Stimulated activated naive CD8-positive, alpha-beta T cell treated with anti-CD3 and anti-CD28 coated beads, Interleukin-15, Interleukin-2, amounts not matched to agents 100 U/mL and 50 U/mL, for 24 hours (primary cell): ENCODE results near the gene FAM20B.
A peak's percentile ranks its signal among the peaks of the same experiment; 100 is the strongest.
"Not testable (repeated sequence)": the region's sequence is repeated elsewhere in the genome, so short reads cannot be mapped to it uniquely, and the experiment has no call there.

Experiments used
- ATAC-seq: fragments of 150-1000 bp; cut with Tn5 transposase; one replicate; pipeline ENCODE4 v1.10.0; 2021
- DNase-seq: peaks from one replicate; pipeline ENCODE4 v3.0.0; 2021

FAM20B gene, protein sequence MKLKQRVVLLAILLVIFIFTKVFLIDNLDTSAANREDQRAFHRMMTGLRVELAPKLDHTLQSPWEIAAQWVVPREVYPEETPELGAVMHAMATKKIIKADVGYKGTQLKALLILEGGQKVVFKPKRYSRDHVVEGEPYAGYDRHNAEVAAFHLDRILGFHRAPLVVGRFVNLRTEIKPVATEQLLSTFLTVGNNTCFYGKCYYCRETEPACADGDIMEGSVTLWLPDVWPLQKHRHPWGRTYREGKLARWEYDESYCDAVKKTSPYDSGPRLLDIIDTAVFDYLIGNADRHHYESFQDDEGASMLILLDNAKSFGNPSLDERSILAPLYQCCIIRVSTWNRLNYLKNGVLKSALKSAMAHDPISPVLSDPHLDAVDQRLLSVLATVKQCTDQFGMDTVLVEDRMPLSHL

DNA sequence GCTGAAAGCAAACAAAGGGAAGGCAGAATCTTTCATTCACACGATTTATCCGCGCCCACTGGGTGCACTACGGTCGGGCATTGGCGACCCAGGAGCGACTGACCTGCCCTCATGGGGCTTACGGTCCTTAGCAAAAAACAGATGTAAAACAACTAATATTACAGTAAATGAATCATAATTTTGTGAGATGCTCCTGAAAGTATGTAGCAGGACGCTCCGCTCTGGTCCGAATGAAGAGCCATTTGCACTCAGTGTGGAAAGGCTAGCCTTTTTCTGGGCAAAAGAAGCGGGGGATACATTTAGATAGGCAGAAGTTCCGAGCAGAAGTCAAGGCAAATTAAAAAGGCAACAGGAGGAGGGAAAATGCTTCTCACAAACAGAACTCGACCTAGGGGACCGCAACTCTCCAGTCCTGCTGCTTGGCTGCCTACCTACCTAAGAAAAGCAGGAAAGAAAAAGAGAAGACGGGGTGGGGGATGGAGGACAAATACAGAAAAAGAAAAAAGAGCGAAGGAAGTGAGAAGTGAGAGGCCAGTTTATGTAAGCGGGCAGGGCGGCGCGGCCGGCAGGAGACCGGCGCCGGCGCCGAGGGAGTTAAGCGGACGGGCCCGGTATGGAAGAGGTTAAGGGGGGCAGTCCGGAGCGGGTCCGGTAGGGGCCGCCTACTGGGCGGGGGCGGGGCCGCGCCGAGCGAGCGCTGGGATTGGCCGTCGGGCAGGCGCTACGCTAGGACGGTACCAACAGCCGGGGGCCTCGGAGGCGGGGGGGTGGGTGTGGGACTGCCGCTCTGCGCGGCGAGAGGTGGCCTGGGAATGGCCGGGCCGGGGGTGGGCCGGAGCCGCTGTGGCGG lies at the start of gene FAM20B:
TSS of gene FAM20B (plus strand) at position 770 of the 850 bp plus-strand sequence. CDS start 17,954 bp downstream, outside the sequence.
- DNase-seq (peak; percentile 92), ATAC-seq (peak; percentile 86)

- DNase-seq (no peak), ATAC-seq (no peak)
Observed at GRCh38 chr1:178976541-178976940, 49.2 kb upstream of the FAM20B start.

GRCh38 chr1:178986204-178986603 lies 39.5 kb upstream of the FAM20B start:
- no peak for ATAC-seq
- DNase-seq = no peak

DNA sequence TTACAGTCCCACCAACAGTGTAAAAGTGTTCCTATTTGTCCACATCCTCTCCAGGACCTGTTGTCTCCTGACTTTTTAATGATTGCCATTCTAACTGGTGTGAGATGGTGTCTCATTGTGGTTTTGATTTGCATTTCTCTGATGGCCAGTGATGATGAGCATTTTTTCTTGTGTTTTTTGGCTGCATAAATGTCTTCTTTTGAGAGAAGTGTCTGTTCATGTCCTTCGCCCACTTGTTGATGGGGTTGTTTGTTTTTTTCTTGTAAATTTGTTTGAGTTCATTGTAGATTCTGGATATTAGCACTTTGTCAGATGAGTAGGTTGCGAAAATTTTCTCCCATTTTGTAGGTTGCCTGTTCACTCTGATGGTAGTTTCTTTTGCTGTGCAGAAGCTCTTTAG lies 37.5 kb upstream of the FAM20B start:
- DNase-seq, ATAC-seq: not testable (repeated sequence)

DNA sequence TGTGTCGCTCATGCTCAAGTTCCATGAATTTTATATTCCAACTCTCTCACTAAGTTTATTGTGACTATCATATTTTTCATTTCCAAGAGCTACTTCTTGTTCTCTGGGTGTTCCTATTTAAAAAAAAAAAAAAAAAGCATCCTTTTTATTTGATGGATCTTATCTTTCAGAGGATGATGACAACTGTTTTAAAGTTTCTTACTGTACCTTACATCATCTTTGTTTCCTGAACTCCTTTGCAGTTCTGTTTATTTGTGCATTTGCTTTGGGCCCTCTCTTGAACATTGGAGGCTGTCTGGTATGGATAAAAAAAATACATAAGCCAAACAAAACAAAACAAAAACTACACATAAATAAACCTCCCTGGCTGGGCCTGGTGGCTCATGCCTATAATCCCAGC lies 32.1 kb upstream of the FAM20B start:
- ATAC-seq (no peak), DNase-seq (no peak)

DNA sequence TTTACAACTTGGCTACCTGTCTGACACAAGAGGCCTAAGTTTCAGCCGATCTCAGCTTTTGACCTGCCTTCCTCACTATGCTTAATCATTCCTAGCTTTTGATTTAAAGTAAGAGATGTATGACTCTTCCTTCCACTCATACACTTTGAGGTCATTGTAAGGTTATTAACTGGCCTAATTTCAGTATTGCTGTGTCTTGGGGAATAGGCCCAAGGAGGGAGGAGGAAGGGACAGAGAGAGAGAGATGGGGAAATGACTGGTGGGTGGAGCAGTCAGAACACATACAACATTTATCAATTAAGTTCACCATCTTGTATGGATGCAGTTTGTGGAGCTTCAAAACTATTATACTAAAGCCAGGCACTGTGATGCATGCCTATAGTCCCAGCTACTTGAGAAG lies 28.3 kb upstream of the FAM20B start:
- ATAC-seq (no peak), DNase-seq (no peak)

DNA sequence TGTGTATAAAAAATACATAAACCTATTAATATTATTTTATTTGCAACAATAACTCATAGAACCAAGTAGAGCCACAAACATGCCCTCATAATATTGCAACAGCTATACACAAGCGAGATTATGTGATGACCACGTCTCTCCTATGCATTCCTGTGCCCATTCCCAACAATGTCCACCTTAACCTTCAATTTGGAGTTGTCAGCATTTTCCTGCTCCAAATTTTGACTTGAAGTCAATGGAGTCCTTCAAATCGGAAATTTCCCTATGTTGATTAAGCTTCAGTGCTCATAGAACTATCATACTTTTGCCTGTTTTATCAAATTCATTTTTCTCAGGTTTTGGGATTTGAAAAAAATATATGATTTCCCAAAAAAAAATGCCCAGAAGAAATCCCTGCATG lies 27.4 kb upstream of the FAM20B start:
- no peak for ATAC-seq
- no peak for DNase-seq

DNA sequence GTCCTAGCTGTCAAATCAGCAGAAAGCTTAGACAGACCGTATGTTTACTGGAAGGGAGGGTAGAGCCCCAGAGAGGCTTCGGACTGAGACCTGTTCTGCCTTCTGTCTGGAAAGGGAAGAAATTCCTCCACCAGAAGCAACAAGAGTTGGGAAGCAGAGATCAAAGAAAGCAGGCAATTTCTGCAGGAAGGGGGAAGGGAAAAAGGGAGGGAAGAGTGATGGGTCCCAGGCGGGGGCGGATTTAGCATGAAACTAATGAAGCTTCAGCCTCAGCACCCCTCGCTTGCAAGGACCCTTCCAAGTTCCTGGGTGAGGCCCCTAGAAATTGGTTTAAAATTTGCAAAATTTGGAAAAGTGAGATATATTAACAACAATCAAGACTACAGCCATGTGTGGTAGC lies 26.6 kb upstream of the FAM20B start:
- DNase-seq (no peak), ATAC-seq (no peak)

GRCh38 chr1:179001451-179001850 lies 24.2 kb upstream of the FAM20B start:
- ATAC-seq = no peak

DNA sequence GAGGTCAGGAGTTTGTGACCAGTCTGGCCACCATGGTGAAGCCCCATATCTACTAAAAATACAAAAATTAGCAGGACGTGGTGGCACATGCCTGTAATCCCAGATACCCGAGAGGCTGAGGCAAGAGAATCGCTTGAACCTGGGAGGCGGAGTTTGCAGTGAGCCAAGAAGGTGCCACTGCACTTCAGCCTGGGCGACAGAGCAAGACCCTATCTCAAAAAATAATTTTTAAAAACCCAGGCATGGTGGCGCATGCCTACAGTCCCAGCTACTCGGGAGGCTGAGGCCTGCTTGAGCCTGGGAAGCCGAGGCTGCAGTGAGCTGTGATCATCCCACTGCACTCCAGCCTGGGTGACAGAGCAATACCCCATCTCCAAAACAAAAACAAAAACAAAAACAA lies 23.6 kb upstream of the FAM20B start:
- ATAC-seq, DNase-seq: not testable (repeated sequence)

More at GRCh38 chr1:179001451-179001850, 24.2 kb upstream of the FAM20B start:
- no peak for DNase-seq

DNA sequence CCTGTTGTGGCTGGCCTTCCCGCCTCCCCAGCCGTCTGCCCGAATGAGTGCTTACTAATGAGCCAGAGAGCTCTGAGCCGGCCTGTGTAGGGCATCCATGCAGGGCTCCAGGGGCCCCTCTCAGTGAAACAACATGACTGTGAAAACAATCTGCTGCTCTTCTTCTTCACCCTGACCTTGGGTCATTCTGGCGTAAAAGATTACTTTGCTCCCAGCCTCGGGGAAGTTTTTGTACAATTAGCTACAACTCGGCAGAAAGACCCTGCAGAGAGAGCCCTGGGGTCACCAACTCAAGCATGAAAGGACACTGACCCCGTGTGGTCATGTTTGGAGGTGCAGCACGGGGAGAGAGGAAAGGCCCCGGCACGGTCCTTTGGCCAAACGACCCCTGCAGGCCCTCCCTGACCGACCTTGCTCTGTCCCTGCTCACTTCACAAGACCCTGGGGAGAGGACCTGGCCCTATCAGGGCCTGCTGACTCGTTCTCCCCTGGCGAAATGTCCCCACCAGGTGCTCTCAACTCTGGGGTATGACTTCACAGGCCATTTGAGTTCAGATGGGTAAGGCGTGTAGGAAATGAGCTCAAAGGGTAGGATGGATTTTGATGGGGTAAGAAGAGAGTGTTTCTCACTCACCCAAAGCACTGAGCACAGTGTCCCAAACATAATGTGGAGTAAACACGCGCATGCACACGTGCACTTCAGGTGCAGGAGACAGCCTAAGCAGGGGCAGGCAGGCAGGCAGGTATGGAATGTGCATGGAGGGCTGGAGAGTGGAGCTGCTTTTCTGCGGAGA lies 22.9 kb upstream of the FAM20B start:
- peak; percentile 83 for ATAC-seq
- peak; percentile 84 for DNase-seq

- ATAC-seq = no peak
- DNase-seq = no peak
Observed at GRCh38 chr1:179003512-179004066, 22.1 kb upstream of the FAM20B start.

GRCh38 chr1:179007233-179007632 lies 18.5 kb upstream of the FAM20B start:
- DNase-seq (no peak), ATAC-seq (no peak)

GRCh38 chr1:179010671-179011070 lies 15.0 kb upstream of the FAM20B start:
- ATAC-seq = no peak
- DNase-seq = no peak

DNA sequence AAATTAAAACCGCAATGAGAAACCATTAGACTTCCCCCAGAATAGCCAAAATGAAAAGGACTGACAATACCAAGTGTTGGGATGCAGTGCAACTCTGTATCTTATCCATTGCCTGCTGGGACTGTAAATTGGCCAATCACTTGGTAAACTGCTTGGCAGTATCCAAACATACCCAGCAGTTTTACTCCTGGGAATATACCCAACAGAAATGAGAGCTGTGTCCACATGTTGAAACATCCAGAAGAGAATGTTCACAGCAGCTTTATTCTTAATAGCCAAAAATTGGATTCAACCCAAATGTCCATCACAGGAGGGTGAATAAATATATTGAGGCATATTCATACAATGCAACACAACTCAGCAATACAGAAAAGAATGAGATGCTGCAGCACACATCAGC lies 13.7 kb upstream of the FAM20B start:
- ATAC-seq (no peak), DNase-seq (no peak)

GRCh38 chr1:179014123-179014522 lies 11.6 kb upstream of the FAM20B start:
- peak; percentile 28 for ATAC-seq
- no peak for DNase-seq

DNA sequence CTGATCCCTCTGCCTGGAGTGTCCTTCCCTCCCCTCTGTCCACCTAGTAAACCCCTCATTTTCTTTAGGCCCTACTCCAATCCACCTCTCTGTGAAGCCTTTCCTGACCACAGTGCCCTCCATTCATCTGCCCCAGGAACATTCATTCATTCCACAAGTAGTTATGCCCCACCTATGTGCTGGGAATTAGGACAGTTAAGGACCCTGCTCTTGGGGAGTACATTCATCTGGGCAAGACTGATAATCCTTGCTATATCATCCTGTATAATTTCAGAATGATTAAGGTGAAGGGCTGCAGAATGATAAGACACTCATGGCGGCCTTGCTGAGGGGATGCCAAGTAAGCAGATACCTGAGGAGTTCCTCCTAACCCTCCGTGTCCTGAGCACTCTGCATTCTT lies 10.3 kb upstream of the FAM20B start:
- no peak for ATAC-seq
- DNase-seq = no peak

- no peak for ATAC-seq
- no peak for DNase-seq
Observed at GRCh38 chr1:179016706-179017382, 8.8 kb upstream of the FAM20B start.

- ATAC-seq (no peak), DNase-seq (no peak)
Observed at GRCh38 chr1:179017383-179018326, 8.0 kb upstream of the FAM20B start.

DNA sequence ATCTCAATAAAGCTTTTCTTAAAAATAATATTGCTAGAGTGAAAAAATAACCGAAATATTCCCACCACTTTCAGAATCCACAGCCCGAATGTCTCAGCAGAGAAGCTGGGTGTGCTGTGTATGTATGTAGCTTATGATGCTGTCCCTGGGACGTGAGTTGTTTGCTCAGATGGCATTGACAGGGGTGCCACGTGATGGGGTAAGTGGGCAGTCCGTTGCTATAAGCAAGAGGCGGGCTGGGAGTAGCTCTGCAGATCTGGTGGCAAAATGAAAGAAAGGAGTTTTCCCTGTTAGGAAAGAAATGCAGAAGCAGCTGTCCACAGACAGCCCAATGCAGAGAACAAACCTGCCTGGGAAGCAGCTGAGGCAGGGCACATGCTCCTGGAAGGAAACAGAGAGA lies 3.8 kb upstream of the FAM20B start:
- ATAC-seq (no peak), DNase-seq (no peak)
